ENCODE results near the gene AGMAT. TPM values are rescaled to one million over a fixed set of nuclear protein-coding genes. Genes with fewer than 3 reads are reported as not detected.

The AGMAT gene
- total and polyA plus RNA-seq, 7 donors = 2.6 to 12.6 (median 3.6) TPM

DNA sequence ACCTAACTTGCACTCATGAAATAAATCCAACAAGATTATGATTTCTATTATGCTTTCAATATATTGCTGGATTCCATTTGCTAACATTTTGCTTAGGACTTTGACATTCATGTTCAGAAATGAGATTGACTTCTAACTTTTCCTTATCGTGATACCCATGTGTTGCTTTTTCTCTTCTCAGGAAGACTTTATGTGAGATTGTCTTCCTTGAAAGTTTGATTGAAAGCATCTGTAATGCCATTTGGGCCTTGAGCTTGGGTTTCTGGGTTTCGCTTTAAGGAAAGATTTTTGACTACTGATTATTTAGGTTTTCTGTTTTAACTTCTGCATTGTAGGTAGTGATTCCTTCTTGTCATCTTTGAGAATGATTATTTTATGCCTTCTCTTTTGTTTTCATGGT is 27.8 kb downstream of the AGMAT start:
- 83 to 91% (median 84%) methylated on average over 2 of the region's 2 CpGs for WGBS, 3 donors
- no peak overlapping the region for H3K27ac ChIP-seq
- no peak for ATAC-seq
- no peak overlapping the region for H3K4me3 ChIP-seq
- intact Hi-C loops (cut with DNase I) = no loop called here
- no peaks in the 10 kb centered on the region for H3K9me3 ChIP-seq
- no peak for DNase-seq
- H3K27me3 ChIP-seq (ENCODE audit: insufficient read depth in 3 of 3, low read length in 2 of 3) = no peaks in the 10 kb centered on the region
- TF ChIP-seq, protein P1, sequence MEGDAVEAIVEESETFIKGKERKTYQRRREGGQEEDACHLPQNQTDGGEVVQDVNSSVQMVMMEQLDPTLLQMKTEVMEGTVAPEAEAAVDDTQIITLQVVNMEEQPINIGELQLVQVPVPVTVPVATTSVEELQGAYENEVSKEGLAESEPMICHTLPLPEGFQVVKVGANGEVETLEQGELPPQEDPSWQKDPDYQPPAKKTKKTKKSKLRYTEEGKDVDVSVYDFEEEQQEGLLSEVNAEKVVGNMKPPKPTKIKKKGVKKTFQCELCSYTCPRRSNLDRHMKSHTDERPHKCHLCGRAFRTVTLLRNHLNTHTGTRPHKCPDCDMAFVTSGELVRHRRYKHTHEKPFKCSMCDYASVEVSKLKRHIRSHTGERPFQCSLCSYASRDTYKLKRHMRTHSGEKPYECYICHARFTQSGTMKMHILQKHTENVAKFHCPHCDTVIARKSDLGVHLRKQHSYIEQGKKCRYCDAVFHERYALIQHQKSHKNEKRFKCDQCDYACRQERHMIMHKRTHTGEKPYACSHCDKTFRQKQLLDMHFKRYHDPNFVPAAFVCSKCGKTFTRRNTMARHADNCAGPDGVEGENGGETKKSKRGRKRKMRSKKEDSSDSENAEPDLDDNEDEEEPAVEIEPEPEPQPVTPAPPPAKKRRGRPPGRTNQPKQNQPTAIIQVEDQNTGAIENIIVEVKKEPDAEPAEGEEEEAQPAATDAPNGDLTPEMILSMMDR (IDR thresholded peaks at IDR 0.05) = no peak
- H3K36me3 ChIP-seq (ENCODE audit: insufficient read depth in 1 of 2, low read depth in 1 of 2) = peaks cover 5 to 43% of the 10 kb centered on the region in 2 donors
- H3K4me1 ChIP-seq = no peaks in the 10 kb centered on the region

DNA sequence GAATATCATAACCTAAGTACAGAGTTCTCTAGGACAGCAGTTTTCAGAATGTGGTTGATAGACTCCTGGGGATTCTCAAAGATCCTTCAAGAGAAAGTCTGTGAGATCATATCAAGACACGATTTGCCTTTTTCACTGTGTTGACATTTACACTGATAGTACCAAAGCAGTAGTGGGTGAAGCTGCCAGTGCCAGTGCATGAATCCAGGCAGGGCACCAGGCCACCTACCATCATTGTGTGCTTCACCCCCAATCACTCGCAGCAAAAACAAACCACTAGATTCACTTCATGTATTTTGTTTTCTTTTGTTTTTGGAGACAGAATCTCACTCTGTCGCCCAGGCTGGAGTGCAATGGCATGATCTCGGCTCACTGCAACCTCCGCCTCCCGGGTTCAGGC is 34.3 kb downstream of the AGMAT start:
- Histone ChIP-seq H3K9me3 (no peaks in the 10 kb centered on the region), H3K27ac (peak overlapping the region; percentile 31), H3K4me3 (no peak overlapping the region), H3K27me3 (ENCODE audit: insufficient read depth in 3 of 3, low read length in 2 of 3) (no peaks in the 10 kb centered on the region), H3K4me1 (no peaks in the 10 kb centered on the region), H3K36me3 (ENCODE audit: insufficient read depth in 1 of 2, low read depth in 1 of 2) (peaks cover 2 to 69% of the 10 kb centered on the region in 2 donors)
- peak in 1 of 4 donors; percentile 27 for ATAC-seq
- DNase-seq = no peak
- intact Hi-C loops (cut with DNase I) = no loop called here
- WGBS, 3 donors = 50 to 73% (median 52%) methylated on average over 6 of the region's 6 CpGs
- TF ChIP-seq, protein P1 (IDR thresholded peaks at IDR 0.05) = no peak

DNA sequence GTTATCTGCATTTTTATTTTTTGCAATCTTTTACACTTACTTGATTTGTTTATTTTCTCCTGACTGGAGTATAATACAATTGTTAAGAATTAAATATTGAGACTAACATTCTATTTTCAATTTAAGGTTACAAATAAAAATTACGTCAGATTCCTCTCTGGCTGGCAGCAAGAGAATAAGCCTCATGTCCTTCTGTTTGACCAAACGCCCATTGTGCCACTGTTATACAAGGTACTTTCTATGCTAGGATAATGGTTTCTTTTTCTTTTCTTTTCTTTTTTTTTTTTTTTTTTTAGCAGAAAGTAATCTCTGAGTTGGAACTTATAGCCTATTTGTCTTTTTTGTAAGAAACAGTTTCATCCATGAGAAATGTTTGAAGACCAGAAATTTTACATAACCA is 38.2 kb downstream of the AGMAT start:
- Histone ChIP-seq H3K27me3 (ENCODE audit: insufficient read depth in 3 of 3, low read length in 2 of 3) (no peaks in the 10 kb centered on the region), H3K4me1 (no peaks in the 10 kb centered on the region), H3K36me3 (ENCODE audit: insufficient read depth in 1 of 2, low read depth in 1 of 2) (peaks cover 6 to 93% of the 10 kb centered on the region in 2 donors), H3K27ac (no peak overlapping the region), H3K9me3 (no peaks in the 10 kb centered on the region), H3K4me3 (no peak overlapping the region)
- no peak for DNase-seq
- WGBS, 3 donors = 86 to 95% (median 94%) methylated on average over 2 of the region's 2 CpGs
- intact Hi-C loops (cut with DNase I) = no loop called here
- TF ChIP-seq, protein P1 (IDR thresholded peaks at IDR 0.05) = no peak
- no peak for ATAC-seq

DNA sequence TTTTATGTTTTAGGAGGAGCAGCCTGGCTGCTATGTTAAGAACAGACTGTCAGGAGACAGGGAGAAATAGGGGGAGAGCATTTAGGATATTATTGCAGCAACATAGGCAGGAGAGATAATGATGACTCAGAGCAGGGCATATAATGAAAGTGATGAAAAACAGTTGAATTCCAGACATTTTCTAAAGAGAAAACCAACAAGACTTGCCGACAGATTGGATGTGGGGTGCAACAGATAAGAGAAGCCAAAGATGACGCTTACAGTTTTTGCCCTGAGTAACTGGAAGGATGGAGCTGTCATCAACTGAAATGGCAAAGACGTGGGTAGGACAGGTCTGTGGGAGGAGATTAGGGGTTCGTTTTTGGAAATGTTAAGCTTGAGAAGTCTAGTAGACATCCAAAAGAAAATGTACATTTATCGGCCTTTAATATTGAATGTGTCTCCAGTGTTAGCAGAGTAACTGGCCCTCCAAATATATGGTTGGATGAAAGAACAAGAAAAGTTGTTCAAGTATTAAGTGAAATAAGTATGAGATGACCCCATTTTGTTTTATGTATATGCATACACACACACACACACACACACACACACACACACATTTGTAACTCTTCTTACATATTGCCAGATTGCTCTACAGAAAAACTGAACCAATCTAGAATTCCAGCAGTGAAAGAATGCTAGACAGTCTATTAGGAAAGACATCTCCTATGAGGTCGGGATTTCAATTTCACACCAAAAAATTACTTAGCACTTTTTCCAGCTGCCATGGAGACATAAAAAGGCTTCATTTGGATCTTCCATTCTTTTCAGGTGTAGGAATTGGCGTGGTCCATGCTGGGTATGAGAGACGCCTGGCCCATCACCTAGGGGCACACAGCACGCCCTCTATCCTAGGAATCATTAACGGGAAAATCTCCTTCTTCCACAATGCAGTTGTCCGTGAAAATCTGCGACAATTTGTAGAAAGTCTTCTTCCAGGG is 41.0 kb downstream of the AGMAT start:
- no peaks in the 10 kb centered on the region for H3K9me3 ChIP-seq
- no peak overlapping the region for H3K4me3 ChIP-seq
- ATAC-seq (no peak), DNase-seq (no peak)
- H3K4me1 ChIP-seq = no peaks in the 10 kb centered on the region
- intact Hi-C loops (cut with DNase I) = no loop called here
- WGBS, 3 donors = 91 to 95% (median 93%) methylated on average over 12 of the region's 12 CpGs
- TF ChIP-seq, protein P1 (IDR thresholded peaks at IDR 0.05) = no peak
- no peak overlapping the region for H3K27ac ChIP-seq
- H3K27me3 ChIP-seq (ENCODE audit: insufficient read depth in 3 of 3, low read length in 2 of 3) = no peaks in the 10 kb centered on the region
- peaks cover 12 to 97% of the 10 kb centered on the region in 2 donors for H3K36me3 ChIP-seq (ENCODE audit: insufficient read depth in 1 of 2, low read depth in 1 of 2)

Data from psoas muscle (tissue), 8 donors.